HG02763 (cell line): Measurements from ENCODE around the gene RHOT2.

Experiments
- ATAC-seq: cut with Tn5 transposase; IDR thresholded peaks from one replicate; pipeline ENCODE4 v1.9.1; 2021; ENCODE audit warnings: mild to moderate bottlenecking, moderate library complexity; ENCODE audit not compliant: unreplicated experiment

RHOT2 gene

GRCh38 chr16:647173-647902 lies 20.6 kb upstream of the RHOT2 start:
- no peak for ATAC-seq

GRCh38 chr16:648071-648780 lies 19.7 kb upstream of the RHOT2 start:
- no peak for ATAC-seq

DNA sequence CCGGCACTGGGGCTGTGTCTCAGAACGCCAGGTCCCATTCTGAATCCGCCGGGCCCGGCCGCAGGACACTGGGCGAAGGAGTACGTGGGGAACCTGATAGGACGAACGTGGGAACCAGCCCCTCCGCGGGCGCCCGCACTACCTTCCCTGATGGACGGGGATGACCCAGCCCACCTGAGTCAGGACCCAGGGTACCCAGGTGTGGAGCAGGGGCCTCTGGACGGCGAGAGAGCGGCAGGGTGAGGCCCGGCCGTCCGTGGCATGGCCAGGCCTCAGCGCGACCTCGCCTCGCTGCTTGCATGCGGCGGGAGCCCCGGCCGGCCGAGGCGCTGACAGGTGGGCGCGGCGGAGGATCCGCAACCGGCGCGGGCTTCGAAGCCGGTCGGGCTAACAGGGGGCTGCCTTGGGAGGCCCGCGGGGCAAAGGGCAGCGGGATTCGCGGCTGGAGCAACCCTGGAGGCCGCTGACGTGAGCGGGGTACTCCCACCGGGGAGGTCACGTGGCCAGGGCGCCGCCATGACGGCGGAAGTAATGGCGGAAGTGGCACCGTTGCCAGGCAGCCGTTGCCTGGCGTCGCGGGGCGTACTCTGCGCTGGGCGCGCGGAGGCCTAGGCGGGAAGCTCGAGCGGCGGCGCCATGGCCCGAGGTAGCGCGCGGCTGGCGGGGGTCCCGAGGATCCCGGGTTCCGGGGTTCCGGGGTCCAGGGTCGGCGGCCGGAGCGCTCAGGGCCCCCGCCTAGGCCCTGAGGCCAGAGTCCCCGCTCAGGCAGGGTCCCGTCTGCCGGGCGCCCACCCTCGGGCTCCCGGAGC lies 18.9 kb upstream of the RHOT2 start, which contains the start of gene WDR90:
Gene WDR90 (plus strand): TSS at position 585 of the 809 bp plus-strand sequence. CDS start 52 bp downstream, at position 637.
- ATAC-seq, result peak; percentile 76

GRCh38 chr16:649631-650030 lies 18.3 kb upstream of the RHOT2 start:
- ATAC-seq, result peak; percentile 9

DNA sequence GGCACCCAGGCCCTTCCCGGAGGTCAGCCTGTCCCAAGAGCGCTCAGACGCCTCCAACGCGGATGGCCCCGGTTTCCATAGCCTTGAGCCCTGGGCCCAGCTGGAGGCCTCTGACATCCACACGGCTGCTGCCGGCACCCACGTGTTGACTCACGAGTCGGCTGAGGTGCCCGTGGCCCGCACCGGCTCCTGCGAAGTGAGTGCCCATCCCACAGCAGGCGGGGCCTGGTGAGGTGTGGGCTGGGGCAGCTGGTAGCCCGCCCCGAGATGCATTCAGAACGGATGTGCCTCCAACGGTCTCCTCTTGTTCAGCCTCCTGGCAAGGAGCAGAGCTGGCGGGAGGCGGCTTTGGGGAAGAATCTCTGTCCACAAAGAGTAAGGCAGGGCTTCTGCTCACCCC lies 16.1 kb upstream of the RHOT2 start:
- ATAC-seq, result no peak

- ATAC-seq, result no peak
These were observed 15.3 kb upstream of the RHOT2 start for GRCh38 chr16:652454-653305.

DNA sequence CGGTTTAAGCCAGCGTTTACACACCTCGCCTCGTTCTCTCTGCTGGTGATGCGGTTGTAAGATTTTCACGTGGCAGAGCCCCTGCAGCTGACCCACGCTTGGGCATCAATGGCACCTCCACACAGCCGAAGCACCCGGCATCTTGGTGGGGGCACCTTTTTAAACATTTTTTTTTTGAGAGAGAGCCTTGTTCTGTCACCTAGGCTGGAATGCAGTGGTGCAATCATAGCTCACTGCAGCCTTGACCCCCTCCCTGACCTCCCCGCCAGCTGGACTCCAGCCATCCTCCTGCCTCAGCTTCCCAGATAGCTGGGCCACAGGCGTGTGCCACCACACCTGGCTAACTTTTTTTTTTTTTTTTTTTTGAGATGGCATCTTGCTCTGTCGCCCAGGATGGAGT lies 13.9 kb upstream of the RHOT2 start:
- ATAC-seq, result no peak

GRCh38 chr16:657487-657886 lies 10.4 kb upstream of the RHOT2 start:
- no peak for ATAC-seq

- ATAC-seq, result no peak
These were observed 9.0 kb upstream of the RHOT2 start for GRCh38 chr16:658679-659571.

DNA sequence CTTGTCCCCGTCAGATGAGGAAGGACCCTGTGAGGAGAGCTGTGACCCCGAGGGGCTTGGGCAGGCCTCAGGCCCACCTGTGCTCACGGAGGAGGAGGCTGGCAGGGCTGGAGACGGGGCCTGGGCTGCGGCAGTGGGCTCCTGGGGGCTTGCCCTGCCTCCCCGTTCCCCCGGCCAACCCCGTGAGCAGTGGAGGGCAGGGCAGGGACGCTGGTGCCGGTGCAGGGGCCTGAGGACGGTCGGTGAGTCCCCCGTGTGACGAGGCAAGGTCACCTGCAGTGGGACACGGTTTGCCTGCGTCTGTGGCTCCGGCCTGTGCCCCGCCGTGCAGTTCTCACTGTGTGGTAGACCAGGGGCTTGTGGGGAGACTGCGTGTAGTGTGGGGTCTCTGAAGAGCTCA lies 8.3 kb upstream of the RHOT2 start:
- no peak for ATAC-seq

DNA sequence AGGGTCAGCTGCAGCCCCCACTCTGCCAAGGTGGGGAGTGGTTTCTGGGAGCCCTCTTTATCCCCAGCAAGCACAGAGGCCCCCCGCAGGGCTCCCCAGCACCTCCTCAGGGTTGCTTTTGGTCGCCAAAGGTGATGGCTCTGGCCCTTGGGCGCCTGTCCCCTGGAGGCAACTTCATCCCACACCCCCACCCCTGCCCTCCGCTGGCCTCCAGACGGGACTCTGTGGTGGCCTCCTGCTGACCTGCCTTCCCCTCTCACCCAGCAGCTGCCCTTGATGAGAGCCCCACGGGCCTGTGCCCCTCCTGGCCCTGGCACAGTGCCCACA lies 7.8 kb upstream of the RHOT2 start:
- no peak for ATAC-seq

DNA sequence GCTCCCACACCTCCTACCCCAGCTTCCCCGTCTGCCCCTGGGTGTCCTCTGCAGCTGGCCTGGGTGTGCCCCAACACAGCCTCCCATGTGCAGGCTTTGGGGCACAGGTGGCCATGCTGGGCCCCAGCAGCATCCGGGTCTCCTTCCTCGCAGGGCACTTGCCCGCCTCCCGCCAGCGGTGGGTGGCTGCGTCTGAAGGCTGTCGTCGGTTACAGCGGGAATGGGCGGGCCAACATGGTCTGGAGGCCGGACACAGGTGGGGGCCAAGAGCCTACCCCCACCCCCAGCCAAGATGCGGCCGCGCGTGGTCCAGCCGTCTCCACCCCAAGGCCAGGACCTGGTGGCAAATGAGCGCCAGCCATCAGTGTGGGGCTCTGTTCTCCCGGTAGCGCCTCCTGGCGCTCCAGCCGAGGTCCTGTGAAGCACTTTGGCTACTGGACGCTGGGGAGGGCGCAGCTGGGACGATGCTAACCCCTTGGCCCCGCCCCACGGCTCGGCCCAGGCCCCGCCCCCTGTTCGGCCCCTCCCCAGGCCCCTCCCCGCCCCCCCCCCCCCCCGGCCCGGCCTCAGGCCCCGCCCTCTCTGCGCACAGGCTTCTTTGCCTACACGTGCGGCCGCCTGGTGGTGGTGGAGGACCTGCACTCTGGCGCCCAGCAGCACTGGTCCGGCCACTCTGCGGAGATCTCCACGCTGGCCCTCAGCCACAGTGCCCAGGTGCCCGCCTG lies 7.3 kb upstream of the RHOT2 start:
- ATAC-seq, result peak; percentile 39

GRCh38 chr16:661184-661821 lies 6.6 kb upstream of the RHOT2 start:
- no peak for ATAC-seq

DNA sequence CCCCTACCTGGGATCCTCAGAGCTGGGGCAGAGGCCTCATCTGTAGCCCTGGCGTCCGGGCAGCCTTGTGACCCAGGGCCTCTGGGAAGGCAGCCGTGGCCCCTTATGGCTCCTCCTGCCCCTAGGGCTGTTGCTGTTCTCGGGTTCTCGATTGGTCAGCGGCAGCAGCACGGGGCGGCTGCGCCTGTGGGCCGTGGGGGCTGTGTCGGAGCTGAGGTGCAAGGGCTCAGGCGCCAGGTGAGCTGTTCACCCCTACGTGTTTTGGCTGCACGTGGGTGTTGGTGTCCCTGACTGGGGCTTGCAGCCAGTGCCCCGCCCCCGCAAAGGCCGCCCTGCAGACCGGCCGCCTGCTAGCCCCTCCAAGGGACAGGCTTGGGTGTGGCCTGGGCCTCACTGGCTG lies 5.8 kb upstream of the RHOT2 start:
- no peak for ATAC-seq

- ATAC-seq, result no peak
These were observed 5.3 kb upstream of the RHOT2 start for GRCh38 chr16:662597-662996.

GRCh38 chr16:666572-666971 lies 1.4 kb upstream of the RHOT2 start:
- ATAC-seq, result no peak

DNA sequence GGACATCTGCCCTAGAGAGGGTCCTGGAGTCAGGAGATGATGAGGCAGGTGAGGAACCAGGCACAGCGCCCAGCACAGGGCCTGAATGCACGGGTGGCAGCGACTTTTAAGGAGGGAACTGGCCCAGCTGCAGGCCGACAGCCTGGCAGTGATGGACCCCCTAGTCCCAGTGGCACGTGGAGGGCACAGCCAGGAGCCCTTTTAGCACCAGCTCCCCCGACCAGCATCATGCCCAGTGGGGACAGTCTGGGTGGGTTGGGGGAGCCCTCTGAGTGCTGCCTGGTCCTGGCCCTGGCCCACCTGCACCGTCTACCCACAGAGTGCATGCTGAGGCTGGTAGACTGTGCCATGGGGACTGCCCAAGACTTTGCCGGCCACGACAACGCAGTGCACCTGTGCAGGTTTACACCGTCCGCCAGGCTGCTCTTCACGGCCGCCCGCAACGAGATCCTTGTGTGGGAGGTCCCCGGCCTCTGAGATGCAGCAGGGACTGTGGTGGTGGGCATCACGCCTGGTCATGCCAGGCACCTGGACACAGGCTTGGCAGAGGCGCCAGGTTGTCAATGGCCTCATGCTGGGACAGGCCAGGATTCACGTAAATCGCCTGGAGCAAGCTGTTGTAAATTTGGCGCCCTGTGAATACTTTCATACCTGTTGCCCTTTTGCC lies 686 bp upstream of the RHOT2 start:
- ATAC-seq, result no peak

DNA sequence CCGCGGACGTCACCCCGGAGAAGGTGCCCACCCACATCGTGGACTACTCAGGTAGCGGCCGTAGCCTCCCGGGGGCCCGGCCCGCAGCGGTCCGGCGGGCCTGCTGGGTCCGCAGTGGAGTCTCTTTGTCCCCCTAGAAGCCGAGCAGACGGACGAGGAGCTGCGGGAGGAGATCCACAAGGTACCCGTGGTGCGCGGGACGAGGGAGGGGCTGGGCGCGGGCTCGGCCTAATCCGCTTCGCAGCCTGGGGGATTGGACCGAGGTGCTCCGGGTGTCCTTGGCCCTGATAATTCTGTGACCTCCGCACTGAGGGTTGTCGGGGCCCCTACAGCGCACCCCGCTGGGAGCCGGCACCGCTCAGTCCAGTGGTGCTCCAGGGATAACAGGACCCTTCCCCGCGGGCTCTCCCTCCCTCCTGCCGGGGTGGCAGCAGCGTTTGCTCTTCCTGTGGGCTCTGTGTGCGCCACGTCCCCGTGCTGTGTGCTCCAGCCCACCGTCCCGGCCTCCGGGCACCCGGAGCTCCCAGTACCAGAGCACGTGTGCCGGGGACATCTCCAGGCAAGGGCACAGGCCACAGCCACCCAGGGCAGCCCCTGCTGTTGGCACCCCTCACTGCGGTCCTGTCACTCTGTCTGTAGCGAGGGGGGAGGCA lies 713 bp downstream of the RHOT2 start:
- ATAC-seq, result no peak
